ENCODE measurements around the gene SMARCB1.
"Not testable (repeated sequence)": the region's sequence is repeated elsewhere in the genome, so short reads cannot be mapped to it uniquely, and the experiment has no call there.

SMARCB1 gene

DNA sequence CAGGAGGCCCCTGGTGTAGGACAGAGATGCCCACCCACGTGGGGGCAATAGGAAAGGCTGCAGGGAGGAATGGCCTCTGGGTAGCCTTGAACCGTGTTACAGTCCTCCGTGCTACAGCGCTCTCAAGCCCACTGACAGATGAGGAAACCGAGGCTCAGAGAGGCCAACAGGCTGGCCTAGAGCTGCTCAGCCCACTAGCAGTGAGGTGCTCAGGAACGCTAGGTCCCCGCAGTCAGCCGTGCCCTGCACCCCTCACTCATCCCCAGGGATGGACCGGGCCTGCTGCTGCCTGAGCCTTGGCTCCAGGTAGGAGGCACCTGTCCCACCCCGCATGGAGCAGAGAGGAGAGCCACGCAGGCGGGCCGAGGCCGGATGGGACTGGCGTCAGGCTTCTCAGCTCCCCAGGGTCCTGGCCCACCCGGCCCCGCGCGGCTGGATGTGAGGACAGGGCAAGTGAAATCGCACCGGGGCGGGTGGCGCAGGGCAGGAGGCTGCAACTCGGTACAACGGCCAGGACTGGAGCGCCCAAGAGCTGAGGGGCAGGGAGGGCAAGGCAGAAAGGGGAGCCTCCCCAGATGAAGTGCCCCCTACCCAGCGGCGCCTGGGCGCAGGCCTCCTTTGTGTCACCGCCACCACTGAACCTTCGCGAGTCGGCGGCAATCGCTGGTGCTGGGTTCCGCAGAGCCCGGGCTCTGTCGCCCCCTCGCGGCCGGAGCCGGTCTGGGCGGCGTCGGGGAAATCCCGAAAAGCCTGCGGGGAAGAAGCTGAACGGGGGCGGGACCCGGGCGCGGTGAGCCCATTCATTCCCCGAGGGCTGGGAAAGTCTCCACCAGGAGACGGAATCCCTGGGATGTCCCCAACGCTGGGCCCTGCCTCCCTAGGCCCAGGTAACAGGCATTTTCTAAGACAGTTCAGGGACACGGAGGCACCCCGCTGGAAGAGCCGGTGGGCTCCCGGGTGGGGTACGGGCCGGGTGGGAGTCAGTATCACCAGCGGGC is 62.5 kb downstream of the SMARCB1 start:
- DNase-seq (ENCODE audit: extremely low read depth, low read depth): no peak
- no peak overlapping the region for H3K4me3 ChIP-seq (replicated peaks; ENCODE audit: low read depth, low read length)
- TF ChIP-seq, protein P1, sequence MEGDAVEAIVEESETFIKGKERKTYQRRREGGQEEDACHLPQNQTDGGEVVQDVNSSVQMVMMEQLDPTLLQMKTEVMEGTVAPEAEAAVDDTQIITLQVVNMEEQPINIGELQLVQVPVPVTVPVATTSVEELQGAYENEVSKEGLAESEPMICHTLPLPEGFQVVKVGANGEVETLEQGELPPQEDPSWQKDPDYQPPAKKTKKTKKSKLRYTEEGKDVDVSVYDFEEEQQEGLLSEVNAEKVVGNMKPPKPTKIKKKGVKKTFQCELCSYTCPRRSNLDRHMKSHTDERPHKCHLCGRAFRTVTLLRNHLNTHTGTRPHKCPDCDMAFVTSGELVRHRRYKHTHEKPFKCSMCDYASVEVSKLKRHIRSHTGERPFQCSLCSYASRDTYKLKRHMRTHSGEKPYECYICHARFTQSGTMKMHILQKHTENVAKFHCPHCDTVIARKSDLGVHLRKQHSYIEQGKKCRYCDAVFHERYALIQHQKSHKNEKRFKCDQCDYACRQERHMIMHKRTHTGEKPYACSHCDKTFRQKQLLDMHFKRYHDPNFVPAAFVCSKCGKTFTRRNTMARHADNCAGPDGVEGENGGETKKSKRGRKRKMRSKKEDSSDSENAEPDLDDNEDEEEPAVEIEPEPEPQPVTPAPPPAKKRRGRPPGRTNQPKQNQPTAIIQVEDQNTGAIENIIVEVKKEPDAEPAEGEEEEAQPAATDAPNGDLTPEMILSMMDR (IDR thresholded peaks at IDR 0.05; ENCODE audit: low read depth, low read length, missing control alignments): peak; percentile 97

DNA sequence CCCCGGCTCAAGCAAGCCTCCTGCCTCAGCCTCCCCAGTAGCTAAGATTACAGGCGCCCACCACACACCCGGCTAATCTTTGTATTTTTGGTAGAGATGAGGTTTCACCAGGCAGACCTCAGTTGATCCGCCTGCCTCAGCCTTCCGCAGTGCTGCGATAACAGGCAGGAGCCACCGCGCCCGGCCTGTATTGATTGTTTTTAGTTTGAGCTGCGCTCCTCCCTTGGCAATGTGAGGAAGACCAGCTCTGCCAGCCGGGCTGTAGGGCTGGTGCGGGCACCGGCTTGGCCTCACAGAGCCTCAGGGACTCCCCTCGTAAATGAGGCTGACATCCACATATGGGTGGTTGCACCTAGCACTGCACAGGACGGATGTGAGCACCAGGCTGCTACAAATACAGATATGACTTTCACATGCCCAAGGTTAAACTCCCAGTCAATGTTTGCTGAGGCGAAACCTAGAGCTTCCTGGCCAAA is 63.4 kb downstream of the SMARCB1 start:
- H3K4me3 ChIP-seq (replicated peaks; ENCODE audit: low read depth, low read length): no peak overlapping the region
- TF ChIP-seq, protein P1 (IDR thresholded peaks at IDR 0.05; ENCODE audit: low read depth, low read length, missing control alignments): no peak
- DNase-seq (ENCODE audit: extremely low read depth, low read depth): no peak

DNA sequence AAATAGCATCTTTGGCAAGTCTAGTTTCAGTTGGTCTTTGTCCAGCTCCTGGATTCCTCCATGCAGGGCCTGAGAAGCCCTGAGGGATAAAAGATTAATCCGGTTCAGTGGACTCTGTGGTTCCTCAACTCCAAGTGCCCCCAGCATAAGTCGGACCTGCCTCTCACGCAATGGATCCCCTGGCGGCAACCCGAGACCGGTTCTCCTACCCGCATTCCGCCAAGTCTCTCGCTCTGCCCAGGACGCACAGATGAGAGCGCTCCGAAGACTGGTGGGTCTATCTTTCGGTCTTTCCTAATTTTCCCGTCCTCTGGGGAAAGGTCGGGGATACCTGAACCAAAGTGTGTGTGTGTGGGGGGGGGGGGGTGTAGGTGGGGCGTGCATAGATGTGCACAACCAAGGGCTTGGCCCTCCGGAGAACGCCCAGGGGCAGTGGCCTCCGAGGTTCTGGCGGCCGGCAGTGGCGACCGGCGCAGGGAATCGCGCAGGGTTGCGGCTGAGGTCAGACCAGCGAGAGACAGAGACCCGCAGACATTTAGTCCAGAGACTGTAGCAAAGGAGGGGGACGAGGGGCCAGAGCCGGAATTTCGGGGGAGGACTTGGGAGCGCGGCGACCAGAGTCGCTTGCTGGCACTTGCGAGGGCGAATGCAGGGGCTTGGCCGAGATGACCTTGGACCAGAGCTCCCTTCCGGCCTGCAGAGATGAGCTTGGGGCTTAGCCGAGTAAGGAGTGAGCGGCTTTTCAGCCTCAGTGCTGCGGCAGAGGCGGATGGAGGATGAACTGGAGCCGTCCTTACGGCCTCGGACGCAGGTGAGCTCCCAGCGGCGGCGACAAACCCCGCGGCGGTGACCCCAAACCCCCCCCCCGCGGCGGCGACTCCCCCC is 70.2 kb downstream of the SMARCB1 start:
- H3K4me3 ChIP-seq (replicated peaks; ENCODE audit: low read depth, low read length): peak overlapping the region; percentile 89
- no peak for DNase-seq (ENCODE audit: extremely low read depth, low read depth)

DNA sequence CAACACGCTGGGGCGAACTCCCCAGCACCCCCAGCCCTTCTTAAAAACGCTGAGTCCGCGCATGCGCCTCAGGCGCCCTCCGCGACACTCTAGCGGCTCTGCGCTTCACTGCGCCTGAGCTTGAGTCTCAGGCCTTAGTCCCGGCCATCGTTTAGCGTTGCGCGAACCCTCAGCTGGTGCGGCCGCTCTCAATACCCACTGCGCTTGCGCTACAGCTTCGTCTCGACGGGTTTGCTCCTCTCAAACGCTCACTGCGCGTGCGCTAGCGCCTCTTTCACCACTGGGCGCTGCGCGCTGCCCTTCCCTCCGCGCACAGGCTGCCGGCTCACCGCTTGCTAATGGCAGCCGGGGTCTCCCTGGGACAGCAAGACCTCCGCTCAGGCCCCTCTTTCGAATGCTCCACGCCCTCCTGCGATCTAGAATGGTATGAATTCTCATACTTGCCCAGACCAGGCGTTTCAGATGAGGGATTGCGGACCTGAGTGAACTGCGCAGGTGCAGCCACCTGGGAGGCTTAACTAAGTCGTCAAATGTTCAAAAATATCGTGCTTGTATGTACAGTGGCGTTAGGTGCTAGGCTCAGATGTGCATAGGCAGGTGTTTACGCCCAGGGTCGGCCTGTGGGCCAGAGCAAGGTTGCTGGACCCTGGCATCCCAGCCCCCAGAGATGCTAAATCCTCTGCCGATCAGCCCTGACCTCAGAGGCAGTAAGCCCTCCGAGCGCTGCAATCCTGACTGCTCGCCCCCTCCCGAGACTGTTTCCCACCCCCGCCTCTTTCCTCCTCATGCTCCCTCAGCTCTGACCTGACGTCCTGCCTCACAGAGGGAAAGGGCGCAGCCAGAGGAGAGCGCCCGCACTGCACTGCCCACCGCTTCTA is 71.1 kb downstream of the SMARCB1 start, which contains the start of gene SLC2A11:
SLC2A11 (plus strand) TSS at position 270 of the 878 bp plus-strand sequence; CDS start at position 395, 125 bp downstream.
- TF ChIP-seq, protein P1 (IDR thresholded peaks at IDR 0.05; ENCODE audit: low read depth, low read length, missing control alignments): no peak
- DNase-seq (ENCODE audit: extremely low read depth, low read depth): peak; percentile 91
- peak within 1 kb of the TSS; percentile 89 for H3K4me3 ChIP-seq (replicated peaks; ENCODE audit: low read depth, low read length)

More for the DNA sequence above, 70.2 kb downstream of the SMARCB1 start:
- TF ChIP-seq, protein P1 (IDR thresholded peaks at IDR 0.05; ENCODE audit: low read depth, low read length, missing control alignments): no peak

DNA sequence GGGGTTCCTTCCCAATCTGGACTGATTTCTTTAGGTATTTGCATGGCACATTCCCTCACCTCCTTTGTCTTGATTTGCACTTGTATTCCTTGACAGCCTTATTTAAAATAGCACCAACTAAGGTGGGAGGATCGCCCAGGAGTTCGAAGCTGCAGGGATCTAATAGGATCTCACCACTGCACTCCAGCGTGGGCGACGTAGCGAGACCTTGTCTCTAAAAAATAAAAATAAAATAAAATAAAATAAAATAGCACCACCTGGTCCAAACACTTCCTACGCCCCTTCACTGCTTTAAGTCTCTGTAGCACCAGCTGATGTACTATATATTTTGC is 71.7 kb downstream of the SMARCB1 start:
- H3K4me3 ChIP-seq (replicated peaks; ENCODE audit: low read depth, low read length): peak overlapping the region; percentile 89
- no peak for DNase-seq (ENCODE audit: extremely low read depth, low read depth)
- TF ChIP-seq, protein P1 (IDR thresholded peaks at IDR 0.05; ENCODE audit: low read depth, low read length, missing control alignments): no peak

DNA sequence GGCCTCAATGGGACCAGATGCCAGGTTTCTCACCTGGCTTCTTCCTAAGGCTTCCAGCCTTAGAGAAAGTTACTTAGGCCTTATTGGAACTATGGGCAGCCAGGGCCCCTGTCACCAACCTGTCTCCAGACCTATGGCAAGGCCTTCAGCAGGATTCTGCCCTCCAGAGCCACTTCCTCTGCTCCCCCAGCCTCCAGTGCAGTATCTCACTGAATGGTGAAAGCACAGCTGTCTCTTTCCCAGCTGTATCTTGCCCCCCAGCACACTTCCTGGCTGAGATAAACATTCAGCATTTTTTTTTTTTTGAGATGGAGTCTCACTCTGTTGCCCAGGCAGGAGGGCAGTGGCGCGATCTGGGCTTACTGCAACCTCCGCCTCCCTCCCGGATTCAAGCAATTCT is 72.4 kb downstream of the SMARCB1 start:
- TF ChIP-seq, protein P1 (IDR thresholded peaks at IDR 0.05; ENCODE audit: low read depth, low read length, missing control alignments): no peak

DNA sequence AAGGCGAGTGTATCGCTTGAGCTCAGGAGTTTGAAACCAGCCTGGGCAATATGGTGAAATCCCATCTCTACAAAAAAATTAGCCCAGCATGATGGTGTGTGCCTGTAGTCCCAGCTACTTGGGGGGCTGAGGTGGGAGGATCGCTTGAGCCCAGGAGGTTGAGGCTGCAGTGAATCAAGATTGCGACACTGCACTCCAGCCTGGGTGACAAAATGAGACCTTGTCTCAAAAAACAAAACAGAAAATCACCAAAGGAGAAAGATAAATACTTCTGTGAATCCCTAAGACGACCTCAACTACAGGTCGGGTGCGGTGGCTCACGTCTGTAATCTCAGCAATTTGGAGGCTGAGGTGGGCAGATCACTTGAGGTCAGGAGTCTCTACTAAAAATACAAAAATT is 73.4 kb downstream of the SMARCB1 start:
- not testable (repeated sequence) for H3K4me3 ChIP-seq (replicated peaks; ENCODE audit: low read depth, low read length); DNase-seq (ENCODE audit: extremely low read depth, low read depth)

More for the DNA sequence above, 72.4 kb downstream of the SMARCB1 start:
- H3K4me3 ChIP-seq (replicated peaks; ENCODE audit: low read depth, low read length): no peak overlapping the region
- no peak for DNase-seq (ENCODE audit: extremely low read depth, low read depth)

Data from HFF-Myc (cell line).